Ammon's horn (tissue), 1 donor: Measurements from ENCODE around the gene GZMB.
"Not testable (repeated sequence)": the region's sequence is repeated elsewhere in the genome, so short reads cannot be mapped to it uniquely, and the experiment has no call there.

Experiments used
- DNase-seq: peaks from one replicate; pipeline ENCODE4 v3.0.0-alpha.2; 2016; ENCODE audit warnings: low spot score

The GZMB gene, protein sequence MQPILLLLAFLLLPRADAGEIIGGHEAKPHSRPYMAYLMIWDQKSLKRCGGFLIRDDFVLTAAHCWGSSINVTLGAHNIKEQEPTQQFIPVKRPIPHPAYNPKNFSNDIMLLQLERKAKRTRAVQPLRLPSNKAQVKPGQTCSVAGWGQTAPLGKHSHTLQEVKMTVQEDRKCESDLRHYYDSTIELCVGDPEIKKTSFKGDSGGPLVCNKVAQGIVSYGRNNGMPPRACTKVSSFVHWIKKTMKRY

GRCh38 chr14:24634158-24634557 lies at the start of gene GZMB:
Gene GZMB (minus strand): TSS chr14:24634190. CDS start chr14:24634160, 30 bp downstream.
- DNase-seq = no peak

DNA sequence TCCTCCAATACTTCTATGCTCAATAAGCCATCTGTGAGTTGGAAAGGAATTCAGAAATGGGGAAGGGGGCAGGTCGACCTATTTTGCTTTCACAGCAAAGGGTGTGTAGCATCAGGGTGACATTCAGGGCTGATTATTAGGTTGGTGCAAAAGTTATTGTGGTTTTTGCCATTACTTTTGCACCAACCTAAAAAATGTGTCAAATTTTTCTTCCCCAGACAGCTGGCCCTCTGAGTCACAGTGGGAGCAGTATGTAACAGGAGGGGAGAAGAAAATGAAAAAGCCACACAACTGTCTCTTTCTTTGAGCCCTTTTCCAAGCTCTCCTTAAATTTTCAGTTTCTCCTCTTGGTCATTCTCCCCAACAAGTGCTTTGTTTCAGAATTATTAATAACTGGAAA lies 47.1 kb upstream of the GZMB start:
- DNase-seq = no peak

GRCh38 chr14:24680516-24680915 lies 46.5 kb upstream of the GZMB start:
- DNase-seq = no peak

DNA sequence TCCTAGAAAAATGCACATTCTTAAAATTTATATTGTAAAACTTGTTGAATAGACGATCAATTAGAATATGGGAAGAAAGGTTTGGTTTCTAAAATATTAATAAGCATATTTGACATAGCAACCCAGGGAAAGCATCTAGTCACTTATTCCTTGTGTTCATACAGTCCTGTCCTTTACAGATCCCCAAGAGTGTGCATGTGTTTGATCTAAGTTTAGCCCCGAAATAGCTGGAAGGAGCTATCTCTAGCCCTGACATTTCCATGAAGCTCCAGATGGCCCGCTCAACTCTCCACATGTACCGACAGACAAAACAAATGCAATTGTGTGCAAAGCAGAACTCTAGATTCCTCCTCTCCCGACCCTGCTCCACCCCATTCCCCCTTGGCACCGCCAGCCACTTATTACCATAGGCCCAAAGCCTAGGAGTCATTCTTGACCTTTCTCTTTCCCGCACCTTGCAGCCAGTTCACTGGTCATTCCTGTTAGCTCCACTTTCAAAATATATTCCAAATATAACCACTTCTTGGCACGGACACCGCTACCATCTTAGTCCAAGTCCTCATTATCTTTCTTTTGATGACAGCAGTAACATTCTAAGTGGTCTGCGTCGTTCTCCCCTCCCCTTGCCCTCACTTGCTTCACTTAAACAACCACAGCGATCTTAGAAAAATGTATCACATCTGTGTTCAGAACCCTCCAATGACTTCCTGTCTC lies 45.4 kb upstream of the GZMB start:
- DNase-seq = no peak

DNA sequence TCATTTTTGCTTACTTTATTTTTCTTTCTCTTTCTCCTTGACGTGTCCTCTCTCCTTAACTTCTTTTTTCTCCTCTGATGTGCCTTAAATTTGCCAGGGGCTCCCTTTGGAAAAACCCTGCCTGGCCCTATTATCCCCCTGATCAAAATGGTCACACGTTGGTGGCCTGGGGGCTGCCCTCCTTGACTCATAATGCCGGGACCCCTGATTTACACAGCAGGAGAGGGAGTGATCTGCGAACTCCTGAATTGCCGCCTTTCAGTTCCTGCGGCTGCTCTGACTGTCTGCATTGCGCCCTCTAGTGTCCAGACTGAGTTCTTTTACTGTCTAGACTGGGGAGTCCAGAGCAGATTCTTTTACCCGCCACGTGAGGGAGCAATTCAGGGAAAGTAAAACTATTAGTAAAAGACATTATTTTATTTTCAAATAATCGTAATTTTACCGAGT lies 44.8 kb upstream of the GZMB start:
- DNase-seq = peak; percentile 89

DNA sequence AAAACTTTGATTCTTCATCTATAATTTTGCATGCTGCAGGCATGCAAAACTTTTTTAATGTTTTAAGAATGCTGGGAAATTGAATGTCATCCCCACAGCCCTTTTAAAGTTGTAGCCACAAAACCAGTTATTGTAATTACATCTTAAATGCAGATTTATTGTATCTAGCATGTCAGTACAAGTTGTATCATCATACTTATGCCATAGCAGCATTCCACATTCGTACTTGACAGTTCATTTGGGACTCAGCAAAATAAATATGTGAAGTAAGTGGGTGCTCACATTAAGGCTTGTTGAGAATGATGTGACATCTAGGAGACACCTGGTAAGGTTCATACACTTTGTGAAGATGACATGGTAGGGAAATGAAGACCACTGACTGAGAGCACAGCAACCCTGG lies 44.0 kb upstream of the GZMB start:
- no peak for DNase-seq

DNA sequence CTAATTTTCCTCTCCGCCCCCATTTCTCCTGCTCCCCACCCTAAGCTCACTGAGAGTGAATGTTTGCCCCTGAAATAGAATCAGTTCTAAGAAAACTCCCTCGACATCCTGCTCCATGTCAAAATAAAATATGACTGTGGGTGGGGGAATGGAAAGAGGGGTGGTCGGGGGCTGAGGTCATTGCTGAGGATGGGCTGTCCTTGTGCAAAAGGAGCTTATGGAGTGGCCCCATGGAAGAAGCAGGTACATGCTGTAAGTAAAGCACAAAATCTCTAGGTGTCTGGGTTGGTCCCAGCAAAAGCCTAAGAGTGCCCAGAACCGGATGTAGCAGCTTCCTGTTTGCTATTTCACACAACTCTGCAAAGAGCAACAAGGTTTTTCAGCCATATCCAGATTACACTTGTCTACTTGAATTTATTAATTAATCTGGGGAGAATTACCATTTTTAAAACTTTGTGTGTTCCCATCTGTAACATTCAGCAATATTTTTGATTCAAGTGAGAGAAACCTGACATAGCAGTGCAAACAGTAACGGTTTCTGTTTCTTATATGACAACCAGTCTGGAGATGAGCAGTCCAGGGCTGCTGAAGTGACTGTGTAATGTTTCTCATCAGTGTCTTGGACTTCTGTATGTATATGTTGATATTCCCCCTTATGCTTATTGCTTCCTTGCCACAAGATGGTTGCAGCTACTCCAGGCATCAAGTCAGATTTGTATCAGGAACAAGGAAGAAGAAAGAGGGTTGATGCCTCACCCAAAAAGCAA lies 40.4 kb upstream of the GZMB start:
- no peak for DNase-seq

- no peak for DNase-seq
These were observed 39.7 kb upstream of the GZMB start for GRCh38 chr14:24673534-24674203.

DNA sequence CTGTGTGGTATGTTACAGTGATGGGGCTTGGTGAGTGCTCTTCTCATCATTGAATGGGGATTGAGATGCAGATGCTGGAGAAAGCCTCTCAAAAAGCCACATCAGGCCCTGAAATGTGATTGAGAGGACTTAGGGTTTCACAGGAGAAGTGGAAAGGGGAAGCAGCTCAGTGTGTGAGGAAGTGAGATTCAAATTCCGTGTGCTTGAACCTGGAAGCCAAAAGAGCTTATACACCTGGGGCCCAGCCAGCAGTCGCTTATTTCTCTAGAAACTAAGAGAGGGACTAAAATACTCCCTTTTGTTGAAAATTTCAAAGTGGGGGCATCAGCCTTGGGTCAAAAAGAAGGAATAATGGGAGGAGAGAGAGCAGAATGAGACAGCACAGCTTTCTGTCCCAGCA lies 39.1 kb upstream of the GZMB start:
- DNase-seq = peak; percentile 53

DNA sequence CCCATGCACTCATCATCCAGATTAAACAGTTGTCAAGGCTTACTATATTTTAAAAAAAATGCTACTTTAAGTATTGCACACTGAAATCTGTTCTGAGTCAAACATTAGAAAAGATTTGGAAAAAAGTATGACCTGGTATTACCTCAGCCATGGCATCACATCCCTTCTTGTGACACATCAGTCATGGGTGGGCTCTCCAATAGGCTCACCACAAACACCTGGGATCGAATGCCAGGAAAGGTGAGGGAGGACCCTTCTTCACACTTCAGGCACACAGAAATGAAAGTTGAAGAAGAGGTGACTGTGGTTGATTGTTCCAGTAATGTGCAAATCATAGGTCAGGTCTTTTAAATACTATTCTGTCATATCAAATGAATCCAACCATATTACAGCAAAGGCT lies 36.6 kb upstream of the GZMB start:
- DNase-seq = no peak

- DNase-seq = no peak
These were observed 35.7 kb upstream of the GZMB start for GRCh38 chr14:24669651-24670050.

GRCh38 chr14:24665440-24665991 lies 31.5 kb upstream of the GZMB start:
- no peak for DNase-seq

DNA sequence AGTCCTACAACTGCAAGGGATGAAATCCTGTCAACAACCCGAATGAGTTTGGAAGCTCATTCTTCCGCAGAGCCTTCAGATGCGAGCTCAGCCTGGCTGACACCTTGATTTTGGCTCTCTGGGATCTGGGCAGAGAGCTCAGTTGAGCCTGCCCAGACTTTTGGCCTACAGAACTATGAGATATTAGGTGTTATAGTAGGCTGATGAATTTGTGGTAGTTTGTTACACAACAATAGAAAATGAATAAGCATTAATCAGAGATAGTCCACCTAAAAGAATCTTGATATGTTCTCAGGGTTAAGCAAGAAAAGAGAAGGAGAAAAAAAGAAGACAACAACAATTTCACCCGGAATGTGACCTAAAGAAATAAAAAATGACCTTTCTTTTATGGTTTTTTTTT lies 30.4 kb upstream of the GZMB start:
- no peak for DNase-seq

GRCh38 chr14:24662753-24663152 lies 28.8 kb upstream of the GZMB start:
- DNase-seq = no peak

DNA sequence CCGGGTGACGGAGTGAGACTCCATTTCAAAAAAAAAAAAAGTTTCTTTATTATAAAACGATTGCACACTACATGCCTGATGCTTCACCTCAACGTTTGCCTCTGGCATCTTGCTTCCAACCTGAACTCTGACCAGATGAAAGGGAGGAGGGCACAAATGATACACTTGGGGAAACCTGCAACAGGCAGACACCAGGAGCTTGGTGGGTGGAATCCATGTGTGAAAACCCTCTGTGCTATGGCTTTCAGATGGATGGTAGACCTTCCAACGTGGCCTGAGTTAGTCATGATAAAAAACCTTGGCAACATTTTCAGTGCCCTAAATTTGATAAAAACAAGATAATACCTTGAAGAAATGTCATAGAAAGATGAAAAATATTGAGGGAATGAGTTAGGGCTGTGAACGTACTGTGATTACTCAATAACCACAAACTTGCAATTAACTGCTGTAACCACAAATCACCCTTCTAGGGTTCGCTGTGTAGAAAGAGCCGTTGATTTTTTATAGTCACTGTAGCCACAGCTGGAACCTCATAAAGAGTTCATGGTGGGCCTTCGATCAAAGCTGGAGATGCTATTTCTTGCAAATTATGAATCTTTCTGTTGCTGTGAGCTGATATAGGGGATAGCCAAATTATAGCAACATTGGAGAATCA lies 26.1 kb upstream of the GZMB start:
- DNase-seq = no peak

DNA sequence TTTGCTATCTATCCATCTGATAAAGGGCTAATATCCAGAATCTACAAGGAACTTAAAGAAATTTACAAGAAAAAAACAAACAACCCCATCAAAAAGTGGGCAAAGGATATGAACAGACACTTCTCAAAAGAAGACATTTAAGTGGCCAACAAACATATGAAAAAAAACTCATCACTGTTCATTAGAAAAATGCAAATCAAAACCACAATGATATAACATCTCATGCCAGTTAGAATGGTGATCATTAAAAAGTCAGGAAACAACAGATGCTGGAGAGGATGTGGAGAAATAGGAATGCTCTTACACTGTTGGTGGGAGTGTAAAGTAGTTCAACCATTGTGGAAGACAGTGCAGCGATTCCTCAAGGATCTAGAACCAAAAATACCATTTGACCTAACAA lies 14.4 kb upstream of the GZMB start:
- DNase-seq = not testable (repeated sequence)

GRCh38 chr14:24639905-24640304 lies 5.9 kb upstream of the GZMB start:
- no peak for DNase-seq

- no peak for DNase-seq
These were observed 5.3 kb upstream of the GZMB start for GRCh38 chr14:24639270-24639669.

GRCh38 chr14:24633353-24633752 lies 637 bp downstream of the GZMB start:
- DNase-seq = no peak

- DNase-seq = no peak
These were observed 1.2 kb downstream of the GZMB start for GRCh38 chr14:24632761-24633160.

DNA sequence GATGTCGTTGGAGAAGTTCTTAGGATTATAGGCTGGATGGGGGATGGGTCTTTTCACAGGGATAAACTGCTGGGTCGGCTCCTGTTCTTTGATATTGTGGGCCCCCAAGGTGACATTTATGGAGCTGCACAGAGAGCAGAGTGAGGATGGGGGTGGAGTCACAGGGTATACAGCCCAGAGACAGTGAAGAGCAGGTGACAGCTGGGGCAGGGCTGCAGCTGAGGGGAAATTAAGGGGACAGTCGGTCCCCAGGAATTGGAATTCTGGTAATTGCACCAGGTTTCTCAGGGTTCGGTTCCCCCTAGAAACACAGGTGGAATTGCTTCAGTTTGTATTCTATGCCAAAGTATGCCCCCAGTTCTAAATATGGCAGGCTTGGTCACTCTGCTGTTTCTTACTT lies 1.7 kb downstream of the GZMB start:
- no peak for DNase-seq
